PC-9 (cell line): ENCODE measurements around the gene CDK3. TPM values are rescaled to one million over a fixed set of nuclear protein-coding genes. Genes with fewer than 3 reads are reported as not detected.

Experiments used
- BruUV-seq: library from RNA; stranded (reverse); fragments of 400-500 nt; replicated peaks from 2 replicates; lab custom pipeline; 2021; lab: Mats Ljungman, UMichigan
- CTCF ChIA-PET: fragments of 300-600 bp; sonication (Branson Sonifier 250); formaldehyde crosslinking; loops from one replicate; lab custom pipeline; 2022; ENCODE audit warnings: antibody characterized with exemption; lab: Charles Lee
- POLR2A ChIA-PET: fragments of 300-600 bp; sonication (Branson Sonifier 250); formaldehyde crosslinking; loops from one replicate; lab custom pipeline; 2022; ENCODE audit warnings: antibody characterized with exemption; ENCODE audit not compliant: unreplicated experiment; lab: Charles Lee
- DNase-seq, 2 experiments: peaks; one replicate each; pipeline versions ENCODE4 v3.0.0 to v3.0.0-alpha.2; 2015 to 2022; ENCODE audit warnings: mixed read lengths in 1 of 2
- H2AFZ ChIP-seq: fragments of 200-600 bp; sonication (generic); 2 replicates; pipeline ENCODE4 v1.8.1; 2017; ENCODE audit warnings: antibody characterized with exemption
- H3F3A ChIP-seq: fragments of 200-600 bp; sonication (generic); 2 replicates; pipeline ENCODE4 v1.8.1; 2017; ENCODE audit warnings: antibody characterized with exemption, mild to moderate bottlenecking, low read depth; ENCODE audit not compliant: insufficient read depth
- H3K27ac ChIP-seq: fragments of 200-600 bp; sonication (generic); 2 replicates; pipeline ENCODE4 v1.6.1; 2016; ENCODE audit warnings: mixed run types
- H3K27me3 ChIP-seq: fragments of 200-600 bp; sonication (generic); 2 replicates; pipeline ENCODE4 v1.6.1; 2016; ENCODE audit warnings: low read depth, mixed run types; ENCODE audit not compliant: insufficient read depth
- H3K36me3 ChIP-seq: fragments of 200-600 bp; sonication (generic); 2 replicates; pipeline ENCODE4 v1.6.1; 2016; ENCODE audit warnings: low read depth, mixed run types
- H3K4me1 ChIP-seq: fragments of 200-600 bp; sonication (generic); replicated peaks from 2 replicates; pipeline ENCODE4 v1.6.1; 2016; ENCODE audit warnings: mixed run types; ENCODE audit not compliant: insufficient read depth
- H3K4me2 ChIP-seq: fragments of 200-600 bp; sonication (generic); 2 replicates; pipeline ENCODE4 v1.6.1; 2017; ENCODE audit warnings: mixed run types
- H3K4me3 ChIP-seq: fragments of 200-600 bp; sonication (generic); 2 replicates; pipeline ENCODE4 v1.6.1; 2016; ENCODE audit warnings: mixed run types
- H3K79me2 ChIP-seq: fragments of 200-600 bp; sonication (generic); 2 replicates; pipeline ENCODE4 v1.6.1; 2017; ENCODE audit warnings: low read depth, mixed run types
- H3K9me2 ChIP-seq: fragments of 200-600 bp; sonication (generic); 2 replicates; pipeline ENCODE4 v1.8.1; 2017; ENCODE audit warnings: mild to moderate bottlenecking; ENCODE audit not compliant: insufficient read depth
- H3K9me3 ChIP-seq: fragments of 200-600 bp; sonication (generic); 2 replicates; pipeline ENCODE4 v1.8.1; 2016; ENCODE audit warnings: low read depth; ENCODE audit not compliant: insufficient read depth
- H4K20me1 ChIP-seq: fragments of 200-600 bp; sonication (generic); 2 replicates; pipeline ENCODE4 v1.8.1; 2017; ENCODE audit not compliant: insufficient read depth
- EZH2 ChIP-seq: fragments of 200-600 bp; sonication (generic); IDR thresholded peaks from 2 replicates; pipeline ENCODE4 v1.8.0; 2017; ENCODE audit warnings: antibody characterized with exemption, low read depth
- intact Hi-C: fragments of 100-400 bp; cut with micrococcal nuclease; formaldehyde crosslinking; loops from one replicate; pipeline ENCODE4 v1.10.0; 2022; ENCODE audit not compliant: unreplicated experiment
- total RNA-seq: library from RNA; stranded (reverse); gene quantifications from 2 replicates; pipeline ENCODE4 v1.2.3, GENCODE V29; 2021
- TF ChIP-seq, protein P1 (sequence below): fragments of 200-600 bp; sonication (generic); conservative IDR thresholded peaks from 2 replicates; pipeline ENCODE4 v1.6.1; 2017; ENCODE audit warnings: mixed run types, antibody characterized with exemption, mild to moderate bottlenecking, moderate library complexity

The CDK3 gene
- total RNA-seq, 1 experiment from 2014 or later = 12.3 TPM

DNA sequence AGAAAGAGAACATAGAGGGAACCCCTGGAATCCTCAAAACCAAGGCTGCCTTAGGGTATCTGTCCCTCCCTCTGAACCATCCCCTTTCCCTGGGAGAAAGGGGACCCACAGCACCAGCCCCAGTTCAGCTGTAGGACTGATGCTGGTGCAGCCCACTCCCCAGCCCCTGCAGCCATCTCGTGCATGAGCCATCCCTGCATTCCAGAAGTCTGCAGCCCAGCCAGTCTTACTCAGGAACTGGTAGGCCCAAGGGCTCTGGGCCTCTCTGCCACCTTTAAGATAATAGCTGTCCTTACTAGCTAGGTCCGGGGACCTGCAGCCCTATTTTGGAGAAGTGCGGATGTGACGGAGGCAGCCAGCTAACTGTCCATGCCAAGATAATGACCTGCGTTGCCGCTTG lies 32.5 kb downstream of the CDK3 start:
- Histone ChIP-seq H3K79me2 (no peaks in the 10 kb centered on the region), H3K4me1 (peaks cover 13% of the 10 kb centered on the region), H3K27ac (no peak overlapping the region), H2AFZ (no peak overlapping the region), H3K4me2 (no peak overlapping the region), H3K4me3 (no peak overlapping the region), H3F3A (peaks cover 10% of the 10 kb centered on the region; the same call in 1 of the 2 replicates), H3K36me3 (no peaks in the 10 kb centered on the region), H4K20me1 (no peaks in the 10 kb centered on the region), H3K9me2 (no peaks in the 10 kb centered on the region), H3K9me3 (no peaks in the 10 kb centered on the region), H3K27me3 (no peaks in the 10 kb centered on the region)
- no TSS peak for BruUV-seq
- ChIA-PET CTCF (no interaction called here), POLR2A (no interaction called here)
- intact Hi-C loops = no loop called here
- no peak for TF ChIP-seq EZH2
- TF ChIP-seq, protein P1, sequence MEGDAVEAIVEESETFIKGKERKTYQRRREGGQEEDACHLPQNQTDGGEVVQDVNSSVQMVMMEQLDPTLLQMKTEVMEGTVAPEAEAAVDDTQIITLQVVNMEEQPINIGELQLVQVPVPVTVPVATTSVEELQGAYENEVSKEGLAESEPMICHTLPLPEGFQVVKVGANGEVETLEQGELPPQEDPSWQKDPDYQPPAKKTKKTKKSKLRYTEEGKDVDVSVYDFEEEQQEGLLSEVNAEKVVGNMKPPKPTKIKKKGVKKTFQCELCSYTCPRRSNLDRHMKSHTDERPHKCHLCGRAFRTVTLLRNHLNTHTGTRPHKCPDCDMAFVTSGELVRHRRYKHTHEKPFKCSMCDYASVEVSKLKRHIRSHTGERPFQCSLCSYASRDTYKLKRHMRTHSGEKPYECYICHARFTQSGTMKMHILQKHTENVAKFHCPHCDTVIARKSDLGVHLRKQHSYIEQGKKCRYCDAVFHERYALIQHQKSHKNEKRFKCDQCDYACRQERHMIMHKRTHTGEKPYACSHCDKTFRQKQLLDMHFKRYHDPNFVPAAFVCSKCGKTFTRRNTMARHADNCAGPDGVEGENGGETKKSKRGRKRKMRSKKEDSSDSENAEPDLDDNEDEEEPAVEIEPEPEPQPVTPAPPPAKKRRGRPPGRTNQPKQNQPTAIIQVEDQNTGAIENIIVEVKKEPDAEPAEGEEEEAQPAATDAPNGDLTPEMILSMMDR = no peak
- no peak for DNase-seq

DNA sequence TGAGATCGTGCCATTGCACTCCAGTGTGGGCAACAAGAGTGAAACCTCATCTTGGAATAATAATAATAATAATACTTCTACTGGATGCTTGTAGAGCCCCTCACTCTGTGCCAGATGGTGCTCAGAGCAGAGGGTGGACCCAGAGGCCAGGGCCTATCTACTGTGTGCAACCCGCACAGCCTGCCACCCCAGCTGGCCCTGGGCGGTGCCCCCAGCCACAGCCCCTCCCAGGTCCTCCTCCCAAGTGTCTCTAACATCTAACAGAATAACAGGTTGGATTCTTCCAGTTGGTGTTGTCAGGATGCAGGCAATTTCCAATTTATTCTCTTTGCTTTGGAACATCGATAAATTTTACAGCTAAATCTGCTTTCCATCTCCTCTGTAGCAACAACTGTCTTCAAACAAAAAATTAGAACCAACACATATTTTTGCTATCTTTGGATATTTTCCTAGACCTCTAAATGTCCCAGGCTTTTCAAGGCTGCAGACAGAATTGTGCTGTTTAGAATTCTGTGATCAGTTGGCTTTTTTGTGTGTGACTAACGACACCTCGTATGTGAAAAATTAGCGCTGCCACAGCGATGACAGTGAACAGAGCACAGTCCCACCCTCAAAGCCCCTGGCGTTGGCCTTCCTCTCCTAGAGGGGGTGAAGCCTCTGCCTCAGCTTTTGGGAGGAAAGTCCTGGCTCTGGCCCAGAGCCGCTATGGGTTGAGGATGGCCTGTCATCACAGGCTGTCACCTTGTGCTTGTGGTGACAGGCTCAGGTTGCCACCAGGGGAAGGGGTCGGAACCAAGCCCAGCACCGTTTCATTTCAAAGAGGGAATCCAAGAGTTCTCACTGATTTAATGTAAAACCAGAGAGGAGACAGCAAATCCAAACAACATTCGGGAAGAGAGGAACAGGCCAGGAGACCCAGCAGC lies 34.0 kb downstream of the CDK3 start:
- no peaks in the 10 kb centered on the region for H4K20me1 ChIP-seq
- DNase-seq = no peak
- H3K27ac ChIP-seq = no peak overlapping the region
- no peak for TF ChIP-seq EZH2
- TF ChIP-seq, protein P1 = no peak
- peaks cover 4% of the 10 kb centered on the region for H3K4me1 ChIP-seq
- intact Hi-C loops = no loop called here
- BruUV-seq = no TSS peak
- H2AFZ ChIP-seq = no peak overlapping the region
- no peaks in the 10 kb centered on the region for H3K27me3 ChIP-seq
- no peaks in the 10 kb centered on the region for H3K79me2 ChIP-seq
- H3K9me2 ChIP-seq = no peaks in the 10 kb centered on the region
- no peaks in the 10 kb centered on the region for H3K9me3 ChIP-seq
- no peak overlapping the region for H3K4me3 ChIP-seq
- H3K4me2 ChIP-seq = no peak overlapping the region
- peaks cover 10% of the 10 kb centered on the region; the same call in 1 of the 2 replicates for H3F3A ChIP-seq
- ChIA-PET CTCF (no interaction called here), POLR2A (no interaction called here)
- peaks cover 7% of the 10 kb centered on the region; the same call in 1 of the 2 replicates for H3K36me3 ChIP-seq

DNA sequence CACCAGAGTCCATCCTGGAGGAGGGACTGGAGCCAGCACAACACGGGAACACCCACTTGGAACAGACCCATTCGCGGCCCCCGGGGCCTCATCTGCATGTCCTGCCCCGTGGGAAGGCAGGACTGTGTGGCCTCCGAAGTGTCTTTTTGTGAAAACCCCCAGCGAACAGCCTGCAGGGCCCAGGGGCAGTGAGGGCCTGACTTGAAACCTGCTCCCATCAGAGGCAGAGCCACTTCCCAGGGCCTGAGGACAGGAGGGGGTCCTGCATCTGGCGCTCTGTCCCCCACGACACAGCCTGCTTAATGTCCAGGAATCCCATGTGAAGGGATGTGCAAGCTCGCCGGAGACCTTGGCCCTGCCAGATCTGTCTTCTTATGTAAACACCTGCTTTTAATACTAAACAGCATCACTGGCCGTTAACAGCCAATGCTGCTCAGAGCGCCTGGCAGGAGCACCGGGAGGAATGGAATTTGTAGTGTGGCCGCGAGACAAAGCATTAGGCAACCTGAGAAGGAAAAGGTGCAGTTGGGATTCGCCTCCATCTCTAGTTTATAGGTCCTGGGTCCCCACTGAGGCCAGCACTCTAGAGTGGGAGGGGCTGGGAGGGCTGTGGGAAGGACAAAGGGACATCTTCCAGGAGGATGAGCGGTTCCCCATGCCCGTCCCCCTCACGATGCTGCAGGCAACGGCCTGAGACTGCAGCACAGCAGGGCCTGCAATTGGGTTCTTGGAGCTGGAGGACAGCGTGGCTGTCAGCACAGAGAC lies 36.0 kb downstream of the CDK3 start:
- Histone ChIP-seq H3K4me1 (no peaks in the 10 kb centered on the region), H3K9me2 (no peaks in the 10 kb centered on the region), H3K79me2 (no peaks in the 10 kb centered on the region), H3K27ac (no peak overlapping the region), H2AFZ (no peak overlapping the region), H4K20me1 (no peaks in the 10 kb centered on the region), H3K9me3 (no peaks in the 10 kb centered on the region), H3F3A (peaks cover 7% of the 10 kb centered on the region; the same call in 1 of the 2 replicates), H3K4me2 (no peak overlapping the region), H3K27me3 (no peaks in the 10 kb centered on the region), H3K36me3 (peaks cover 7% of the 10 kb centered on the region; the same call in 1 of the 2 replicates), H3K4me3 (no peak overlapping the region)
- no TSS peak for BruUV-seq
- TF ChIP-seq, protein P1 = no peak
- TF ChIP-seq EZH2 = no peak
- CTCF ChIA-PET = no interaction called here
- POLR2A ChIA-PET = no interaction called here
- intact Hi-C loops = no loop called here
- no peak for DNase-seq
